Smooth muscle cell of trachea (primary cell): ENCODE measurements around the gene KRT20. TPM values are rescaled to one million over a fixed set of nuclear protein-coding genes. Genes with fewer than 3 reads are reported as not detected.

Experiments used
- total RNA-seq: library from RNA; depleted of rRNA; stranded (reverse); fragments of >200 nt; gene quantifications from 2 replicates; pipeline ENCODE4 v1.2.1, GENCODE V29; 2014

The KRT20 gene
- not detected in 2 replicates for total RNA-seq

GRCh38 chr17:40884708-40885512 lies at the start of gene KRT20:
Gene KRT20 (minus strand): TSS chr17:40885242. CDS start chr17:40885185, 57 bp downstream.

GRCh38 chr17:40866838-40867237 lies 18.2 kb downstream of the KRT20 start, which contains the start of gene KRT12:
Gene KRT12 (minus strand): TSS chr17:40867223. CDS start chr17:40867186, 37 bp downstream.

Other genes starting within 250 kb of the KRT20 start
- 82.4 and 89.9 TPM in 2 replicates for gene SMARCE1, start 237.4 kb downstream of the KRT20 start, total RNA-seq
- gene KRT222, start 220.1 kb downstream of the KRT20 start, total RNA-seq = not detected in 2 replicates
- gene KRT24, start 181.5 kb downstream of the KRT20 start, total RNA-seq = not detected in 2 replicates
- not detected in 2 replicates for gene KRT25, start 129.9 kb downstream of the KRT20 start, total RNA-seq
- gene KRT26, start 113.0 kb downstream of the KRT20 start, total RNA-seq = not detected in 2 replicates
- gene KRT27, start 102.7 kb downstream of the KRT20 start, total RNA-seq = not detected in 2 replicates
- gene KRT28, start 85.3 kb downstream of the KRT20 start, total RNA-seq = not detected in 2 replicates
- 1.5 and 3.5 TPM in 2 replicates for gene KRT10, start 62.6 kb downstream of the KRT20 start, total RNA-seq
- not detected in 2 replicates for gene KRT12, start 18.0 kb downstream of the KRT20 start, total RNA-seq
- gene KRT23, start 52.4 kb upstream of the KRT20 start, total RNA-seq = 0.17 and 0.87 TPM in 2 replicates
- not detected in 2 replicates for gene KRT39, start 81.7 kb upstream of the KRT20 start, total RNA-seq
- gene KRT40, start 99.1 kb upstream of the KRT20 start, total RNA-seq = not detected in 2 replicates
- gene KRTAP3-3, start 108.9 kb upstream of the KRT20 start, total RNA-seq = not detected in 2 replicates
- not detected in 2 replicates for gene KRTAP3-2, start 114.7 kb upstream of the KRT20 start, total RNA-seq
- not detected in 2 replicates for gene KRTAP3-1, start 123.9 kb upstream of the KRT20 start, total RNA-seq
- gene KRTAP1-5, start 142.0 kb upstream of the KRT20 start, total RNA-seq = 2.2 TPM in 1 of 2 replicates, not detected in the other
- not detected in 2 replicates for gene KRTAP1-4, start 145.0 kb upstream of the KRT20 start, total RNA-seq
- not detected in 2 replicates for gene KRTAP1-3, start 149.6 kb upstream of the KRT20 start, total RNA-seq
- gene KRTAP1-1, start 156.2 kb upstream of the KRT20 start, total RNA-seq = not detected in 2 replicates
- not detected in 2 replicates for gene KRTAP2-1, start 162.1 kb upstream of the KRT20 start, total RNA-seq
- not detected in 2 replicates for gene KRTAP2-2, start 170.0 kb upstream of the KRT20 start, total RNA-seq
- gene KRTAP2-3, start 174.9 kb upstream of the KRT20 start, total RNA-seq = not detected in 2 replicates
- gene KRTAP2-4, start 180.6 kb upstream of the KRT20 start, total RNA-seq = not detected in 2 replicates
- not detected in 2 replicates for gene KRTAP4-7, start 198.9 kb upstream of the KRT20 start, total RNA-seq
- gene KRTAP4-8, start 212.9 kb upstream of the KRT20 start, total RNA-seq = not detected in 2 replicates
- gene KRTAP4-16, start 217.0 kb upstream of the KRT20 start, total RNA-seq = not detected in 2 replicates
- gene KRTAP4-9, start 220.1 kb upstream of the KRT20 start, total RNA-seq = not detected in 2 replicates
- gene KRTAP4-11, start 233.1 kb upstream of the KRT20 start, total RNA-seq = not detected in 2 replicates
- gene KRTAP4-12, start 238.9 kb upstream of the KRT20 start, total RNA-seq = not detected in 2 replicates